ENCODE results near the gene CD9. TPM values are rescaled to one million over a fixed set of nuclear protein-coding genes. Genes with fewer than 3 reads are reported as not detected.

Gene CD9
- total RNA-seq, 1 donor from 2014 or later, result 17.6 TPM

- Mint-ChIP-seq H3K4me1 (ENCODE audit: low read depth, unreplicated experiment) (no peaks in the 10 kb centered on the region), H3K27me3 (ENCODE audit: unreplicated experiment) (peaks cover 7% of the 10 kb centered on the region), H3K4me3 (ENCODE audit: unreplicated experiment) (no peak overlapping the region), H3K36me3 (ENCODE audit: unreplicated experiment) (no peaks in the 10 kb centered on the region), H3K27ac (ENCODE audit: unreplicated experiment) (no peak overlapping the region), H3K9me3 (ENCODE audit: unreplicated experiment) (peaks cover 2% of the 10 kb centered on the region)
- TF ChIP-seq, protein P1, sequence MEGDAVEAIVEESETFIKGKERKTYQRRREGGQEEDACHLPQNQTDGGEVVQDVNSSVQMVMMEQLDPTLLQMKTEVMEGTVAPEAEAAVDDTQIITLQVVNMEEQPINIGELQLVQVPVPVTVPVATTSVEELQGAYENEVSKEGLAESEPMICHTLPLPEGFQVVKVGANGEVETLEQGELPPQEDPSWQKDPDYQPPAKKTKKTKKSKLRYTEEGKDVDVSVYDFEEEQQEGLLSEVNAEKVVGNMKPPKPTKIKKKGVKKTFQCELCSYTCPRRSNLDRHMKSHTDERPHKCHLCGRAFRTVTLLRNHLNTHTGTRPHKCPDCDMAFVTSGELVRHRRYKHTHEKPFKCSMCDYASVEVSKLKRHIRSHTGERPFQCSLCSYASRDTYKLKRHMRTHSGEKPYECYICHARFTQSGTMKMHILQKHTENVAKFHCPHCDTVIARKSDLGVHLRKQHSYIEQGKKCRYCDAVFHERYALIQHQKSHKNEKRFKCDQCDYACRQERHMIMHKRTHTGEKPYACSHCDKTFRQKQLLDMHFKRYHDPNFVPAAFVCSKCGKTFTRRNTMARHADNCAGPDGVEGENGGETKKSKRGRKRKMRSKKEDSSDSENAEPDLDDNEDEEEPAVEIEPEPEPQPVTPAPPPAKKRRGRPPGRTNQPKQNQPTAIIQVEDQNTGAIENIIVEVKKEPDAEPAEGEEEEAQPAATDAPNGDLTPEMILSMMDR (IDR thresholded peaks at IDR 0.05; ENCODE audit: partially characterized antibody, unreplicated experiment), result no peak
- DNase-seq, result no peak
These were observed 73.5 kb downstream of the CD9 start for GRCh38 chr12:6273541-6274230.

DNA sequence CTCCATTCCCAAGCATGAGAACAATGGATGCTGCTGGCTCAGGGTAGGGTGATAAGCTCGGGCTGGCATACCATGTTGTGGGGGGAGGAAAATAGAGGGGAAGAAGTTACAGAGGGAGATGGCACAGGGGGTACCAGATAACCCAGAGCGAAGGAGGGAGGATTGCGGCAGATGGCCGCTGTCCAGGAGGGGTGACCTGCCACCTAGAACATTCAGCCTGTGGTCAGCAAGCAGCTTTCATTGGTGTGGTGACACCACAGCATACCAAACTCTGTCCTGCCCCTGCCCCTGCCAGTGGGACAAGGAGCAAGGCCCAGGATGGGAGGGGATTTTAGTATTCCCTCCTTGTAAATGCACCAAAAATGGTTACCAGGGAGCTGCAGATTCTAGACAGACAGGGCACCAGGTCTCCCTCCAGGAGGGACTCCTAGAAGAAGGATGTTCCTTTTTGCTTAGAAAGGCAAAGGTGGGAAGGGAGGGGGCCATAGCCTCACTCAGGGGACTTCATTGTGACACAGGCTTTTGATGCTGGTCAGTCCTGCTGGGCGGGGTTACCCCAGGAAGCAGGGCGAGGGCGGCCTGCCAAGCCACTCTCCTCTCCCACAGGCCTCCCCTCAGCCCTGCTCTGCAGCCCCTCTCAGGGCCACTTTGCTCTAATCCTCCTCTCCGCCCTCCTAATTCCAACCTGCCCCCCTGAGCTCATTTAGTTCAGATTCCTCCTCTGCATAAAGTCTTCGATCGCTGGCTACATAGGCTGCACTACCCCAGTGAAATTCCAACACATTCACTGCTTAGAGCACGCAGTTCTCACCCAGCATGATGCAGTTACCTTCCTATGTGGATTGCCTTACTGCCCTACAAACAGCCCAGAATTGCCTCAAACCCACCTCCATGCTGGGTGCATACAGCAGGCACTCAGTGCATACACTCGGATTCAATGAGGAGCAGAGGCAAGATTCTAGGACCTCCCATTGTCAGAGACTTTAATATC is 74.3 kb downstream of the CD9 start:
- no peak for DNase-seq
- TF ChIP-seq, protein P1 (IDR thresholded peaks at IDR 0.05; ENCODE audit: partially characterized antibody, unreplicated experiment), result no peak
- Mint-ChIP-seq H3K36me3 (ENCODE audit: unreplicated experiment) (no peaks in the 10 kb centered on the region), H3K27ac (ENCODE audit: unreplicated experiment) (no peak overlapping the region), H3K9me3 (ENCODE audit: unreplicated experiment) (peaks cover 2% of the 10 kb centered on the region), H3K4me3 (ENCODE audit: unreplicated experiment) (no peak overlapping the region), H3K4me1 (ENCODE audit: low read depth, unreplicated experiment) (no peaks in the 10 kb centered on the region), H3K27me3 (ENCODE audit: unreplicated experiment) (peaks cover 7% of the 10 kb centered on the region)

DNA sequence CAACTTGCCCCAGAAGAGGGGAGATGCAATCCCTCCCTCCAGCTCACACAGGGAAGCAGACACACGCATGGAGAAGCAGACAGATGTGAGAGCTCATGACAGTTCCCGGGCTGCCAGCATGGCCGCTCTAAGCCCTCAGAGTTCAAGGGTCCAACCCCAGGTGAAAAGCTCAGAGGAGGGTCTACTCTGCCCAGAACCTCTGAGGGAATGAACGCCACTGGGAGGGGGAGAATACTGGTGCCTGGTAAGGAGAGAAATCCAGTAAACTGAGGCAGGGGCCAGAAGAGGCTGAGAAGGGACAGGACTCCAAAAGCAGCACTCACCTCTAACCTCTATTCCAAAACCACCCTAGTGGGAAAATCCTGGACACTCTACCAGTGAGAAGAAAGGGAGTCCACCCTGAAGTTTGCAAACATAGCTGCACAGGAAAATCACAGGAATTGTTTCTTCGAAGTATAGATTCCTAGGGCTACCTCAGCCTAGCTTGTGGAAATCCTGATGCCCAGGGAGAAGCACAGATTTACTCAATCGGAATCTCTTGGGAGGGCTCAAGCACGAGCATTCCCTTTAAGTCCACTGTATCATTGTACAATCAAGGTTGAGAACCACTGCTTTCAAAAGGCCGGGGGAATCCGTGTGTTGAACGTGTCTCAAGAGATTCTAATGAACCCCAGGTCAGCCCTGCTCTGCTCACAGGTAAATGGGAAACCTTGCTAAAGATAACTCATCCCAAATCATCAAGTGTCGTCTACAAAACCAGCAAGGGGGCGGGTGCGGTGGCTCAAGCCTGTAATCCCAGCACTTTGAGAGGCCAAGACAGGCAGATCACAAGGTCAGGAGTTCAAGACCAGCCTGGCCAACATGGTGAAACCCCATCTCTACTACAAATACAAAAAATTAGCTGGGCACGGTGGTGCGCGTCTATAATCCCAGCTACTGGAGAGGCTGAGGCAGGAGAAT is 76.0 kb downstream of the CD9 start:
- Mint-ChIP-seq H3K4me1 (ENCODE audit: low read depth, unreplicated experiment) (no peaks in the 10 kb centered on the region), H3K27me3 (ENCODE audit: unreplicated experiment) (peaks cover 11% of the 10 kb centered on the region), H3K36me3 (ENCODE audit: unreplicated experiment) (no peaks in the 10 kb centered on the region), H3K9me3 (ENCODE audit: unreplicated experiment) (peaks cover 2% of the 10 kb centered on the region), H3K4me3 (ENCODE audit: unreplicated experiment) (no peak overlapping the region), H3K27ac (ENCODE audit: unreplicated experiment) (no peak overlapping the region)
- DNase-seq, result no peak
- TF ChIP-seq, protein P1 (IDR thresholded peaks at IDR 0.05; ENCODE audit: partially characterized antibody, unreplicated experiment), result no peak

GRCh38 chr12:6276956-6277620 is 76.9 kb downstream of the CD9 start:
- Mint-ChIP-seq H3K27me3 (ENCODE audit: unreplicated experiment) (peaks cover 10% of the 10 kb centered on the region), H3K4me1 (ENCODE audit: low read depth, unreplicated experiment) (no peaks in the 10 kb centered on the region), H3K9me3 (ENCODE audit: unreplicated experiment) (no peaks in the 10 kb centered on the region), H3K27ac (ENCODE audit: unreplicated experiment) (no peak overlapping the region), H3K36me3 (ENCODE audit: unreplicated experiment) (no peaks in the 10 kb centered on the region), H3K4me3 (ENCODE audit: unreplicated experiment) (no peak overlapping the region)
- TF ChIP-seq, protein P1 (IDR thresholded peaks at IDR 0.05; ENCODE audit: partially characterized antibody, unreplicated experiment), result no peak
- no peak for DNase-seq
